ENCODE results near the gene INPP4B.

DNA sequence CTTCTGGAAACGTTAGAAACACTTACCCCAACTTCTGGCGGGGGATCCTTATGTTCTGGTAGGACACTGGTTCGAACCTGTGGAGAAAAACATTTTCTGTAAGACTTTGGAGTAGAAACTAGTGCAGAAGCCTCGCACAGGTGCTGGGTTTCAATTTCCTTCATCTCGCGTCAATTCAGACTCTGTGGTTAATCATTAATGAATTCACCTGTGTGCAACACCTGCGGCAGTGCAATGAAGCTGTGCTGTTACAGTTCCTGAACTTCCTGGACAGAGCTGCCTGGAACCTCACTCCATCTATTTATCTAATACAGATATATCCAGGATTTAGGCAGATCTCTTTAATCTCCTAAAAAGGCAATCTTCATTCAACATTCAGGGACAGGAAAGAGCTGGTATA is 531.4 kb downstream of the INPP4B start:
- TF ChIP-seq CTCF (conservative IDR thresholded peaks at IDR 0.05; ENCODE audit: low read length) (no peak), EZH2phosphoT487 (IDR thresholded peaks at IDR 0.05; ENCODE audit: borderline replicate concordance, low read depth, low read length) (no peak)
